ENCODE results near the gene HSPB3. TPM values are rescaled to one million over a fixed set of nuclear protein-coding genes. Genes with fewer than 3 reads are reported as not detected.

The HSPB3 gene
- total RNA-seq, 1 experiment from 2014 or later = not detected

Other genes starting within 250 kb of the HSPB3 start
- gene ARL15, start 145.1 kb upstream of the HSPB3 start, total RNA-seq (2014; rRNA removed; shearing (Covaris generic)) = 7.2 and 7.9 TPM in 2 replicates
- 9.4 and 14.5 TPM in 2 replicates for gene SNX18, start 62.1 kb downstream of the HSPB3 start, total RNA-seq (2014; rRNA removed; shearing (Covaris generic))